Lung microvascular endothelial cell (primary cell): ENCODE data around the gene ACSF3. TPM values are rescaled to one million over a fixed set of nuclear protein-coding genes. Genes with fewer than 3 reads are reported as not detected.

Experiments used
- DNase-seq, 2 donors: peaks; one replicate each; pipeline versions ENCODE4 v3.0.0 to v3.0.0-alpha.2; 2010; ENCODE audit warnings: low read depth in 2 of 2
- total RNA-seq: library from RNA; depleted of rRNA; stranded (reverse); fragments of >200 nt; gene quantifications from 2 replicates; pipeline ENCODE4 v1.2.1, GENCODE V29; 2014

ACSF3 gene
- 13.7 and 13.9 TPM in 2 replicates for total RNA-seq

GRCh38 chr16:89093602-89094251, at the start of gene ACSF3:
Gene ACSF3 (plus strand): TSS chr16:89093852. CDS start chr16:89100682, 6,830 bp downstream.
- DNase-seq = peak; percentile 64 to 68

- DNase-seq = no peak
Measured at GRCh38 chr16:89044418-89045180, 49.1 kb upstream of the ACSF3 start.

GRCh38 chr16:89045181-89045815, 48.4 kb upstream of the ACSF3 start:
- DNase-seq = no peak

GRCh38 chr16:89045881-89046280, 47.8 kb upstream of the ACSF3 start:
- no peak for DNase-seq

- no peak for DNase-seq
Measured at GRCh38 chr16:89046491-89046890, 47.2 kb upstream of the ACSF3 start.

GRCh38 chr16:89047331-89048089, 46.1 kb upstream of the ACSF3 start:
- DNase-seq = no peak

- no peak for DNase-seq
Measured at GRCh38 chr16:89048090-89048725, 45.4 kb upstream of the ACSF3 start.

GRCh38 chr16:89048871-89049422, 44.7 kb upstream of the ACSF3 start:
- no peak for DNase-seq

GRCh38 chr16:89049484-89050118, 44.1 kb upstream of the ACSF3 start:
- DNase-seq = no peak

- no peak for DNase-seq
Measured at GRCh38 chr16:89050119-89050867, 43.4 kb upstream of the ACSF3 start.

GRCh38 chr16:89050868-89051311, 42.8 kb upstream of the ACSF3 start:
- DNase-seq = no peak

GRCh38 chr16:89051521-89052166, 42.0 kb upstream of the ACSF3 start:
- DNase-seq = no peak

- no peak for DNase-seq
Measured at GRCh38 chr16:89052191-89052889, 41.3 kb upstream of the ACSF3 start.

- DNase-seq = no peak
Measured at GRCh38 chr16:89052890-89053724, 40.5 kb upstream of the ACSF3 start.

GRCh38 chr16:89053725-89054029, 40.0 kb upstream of the ACSF3 start:
- DNase-seq = no peak

- DNase-seq = no peak
Measured at GRCh38 chr16:89054261-89054661, 39.4 kb upstream of the ACSF3 start.

GRCh38 chr16:89054714-89055113, 38.9 kb upstream of the ACSF3 start:
- no peak for DNase-seq

GRCh38 chr16:89055313-89055712, 38.3 kb upstream of the ACSF3 start:
- no peak for DNase-seq
